IPS DF 19.7 (cell line): ENCODE results near the gene MYRF.

Experiments
- DNase-seq: peaks from one replicate; pipeline ENCODE4 v3.0.0-alpha.2; 2013; ENCODE audit warnings: low read depth, low spot score

Gene MYRF

DNA sequence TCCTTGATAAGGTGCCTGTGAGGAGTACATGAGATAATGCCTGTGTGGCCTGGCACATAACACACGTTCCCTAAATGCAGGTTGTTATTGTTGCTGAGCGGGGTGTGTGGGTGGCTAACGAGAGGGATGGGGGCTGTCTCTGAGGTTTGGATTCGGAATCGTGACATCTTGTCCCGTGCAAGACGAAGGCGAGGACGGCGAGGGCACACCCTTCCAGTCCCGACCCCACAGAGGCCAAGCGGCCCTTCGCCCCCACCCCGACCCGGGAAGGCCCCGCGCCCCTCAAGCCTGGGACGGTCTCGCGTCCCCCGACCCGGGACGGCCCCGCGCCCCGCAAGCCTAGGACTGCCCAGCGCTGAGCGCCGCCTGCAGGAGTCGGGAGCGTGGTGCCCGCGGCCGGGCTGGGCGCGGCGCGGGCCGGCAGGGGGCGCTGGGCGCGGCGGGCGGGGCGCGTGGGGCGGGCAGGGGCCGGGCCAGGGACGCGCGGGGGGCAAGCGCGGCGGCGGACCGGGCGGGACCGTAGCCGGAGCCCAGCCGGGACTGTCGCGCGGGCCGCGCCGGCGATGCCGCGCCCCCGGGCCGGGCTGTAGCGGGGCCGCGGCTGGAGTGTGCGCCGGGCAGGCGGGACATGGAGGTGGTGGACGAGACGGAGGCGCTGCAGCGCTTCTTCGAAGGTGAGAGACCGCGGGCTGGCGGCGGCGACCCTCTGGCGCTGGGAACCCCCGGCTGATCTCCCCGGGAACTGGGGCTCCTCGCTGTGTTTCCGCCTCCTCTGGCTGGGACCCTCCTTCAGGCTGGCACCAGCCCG lies at the start of gene MYRF:
Gene MYRF, plus strand, starts transcription at position 520 of the 808 bp plus-strand sequence. Its CDS starts 109 bp downstream, at position 629.
- no peak for DNase-seq

GRCh38 chr11:61702701-61703312 lies 49.6 kb upstream of the MYRF start:
- no peak for DNase-seq

GRCh38 chr11:61704838-61705237 lies 47.6 kb upstream of the MYRF start:
- DNase-seq, result no peak

GRCh38 chr11:61706452-61707400 lies 45.7 kb upstream of the MYRF start:
- DNase-seq, result no peak

GRCh38 chr11:61707574-61707973 lies 44.9 kb upstream of the MYRF start:
- no peak for DNase-seq

- DNase-seq, result no peak
Observed at GRCh38 chr11:61709110-61709509, 43.3 kb upstream of the MYRF start.

DNA sequence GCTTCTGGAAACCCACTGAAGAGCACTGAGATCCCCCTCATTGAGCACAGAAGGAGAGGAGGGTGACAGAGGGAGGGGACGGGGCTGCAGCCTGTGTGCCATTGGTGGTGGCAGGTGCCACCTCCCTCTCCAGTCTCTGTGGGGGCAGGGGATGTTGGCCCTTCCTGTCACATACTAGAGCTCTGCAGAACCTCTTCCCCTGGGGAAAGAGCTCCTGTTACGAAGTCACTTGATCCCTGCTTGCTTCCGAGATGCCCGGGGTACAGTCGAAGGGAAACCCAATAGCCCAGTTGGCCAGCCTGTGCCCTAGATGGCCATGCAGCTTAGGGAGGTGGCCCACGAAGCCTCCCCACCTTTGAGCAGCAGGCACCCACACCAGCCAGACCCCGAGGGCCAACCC lies 42.9 kb upstream of the MYRF start:
- DNase-seq, result no peak

DNA sequence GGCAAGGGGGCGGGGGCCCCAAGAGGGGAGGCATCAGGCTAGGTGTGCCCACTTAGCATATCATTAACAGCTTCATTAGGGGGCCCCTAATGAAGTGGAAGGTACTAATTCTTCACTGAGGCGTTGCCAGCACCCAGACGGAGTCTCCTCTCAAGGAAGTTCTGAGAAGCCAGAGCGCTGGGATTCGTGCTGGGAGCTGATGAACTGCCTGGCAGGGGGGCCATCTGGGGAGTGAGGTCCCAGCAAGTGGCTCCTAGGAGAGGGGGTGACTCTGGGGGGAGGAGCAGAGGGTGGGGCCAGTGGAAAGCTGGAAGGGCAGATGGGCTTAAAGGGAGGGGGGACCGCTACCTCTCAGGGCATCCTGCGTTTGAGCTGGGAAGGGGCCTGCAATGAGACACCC lies 42.4 kb upstream of the MYRF start:
- no peak for DNase-seq

DNA sequence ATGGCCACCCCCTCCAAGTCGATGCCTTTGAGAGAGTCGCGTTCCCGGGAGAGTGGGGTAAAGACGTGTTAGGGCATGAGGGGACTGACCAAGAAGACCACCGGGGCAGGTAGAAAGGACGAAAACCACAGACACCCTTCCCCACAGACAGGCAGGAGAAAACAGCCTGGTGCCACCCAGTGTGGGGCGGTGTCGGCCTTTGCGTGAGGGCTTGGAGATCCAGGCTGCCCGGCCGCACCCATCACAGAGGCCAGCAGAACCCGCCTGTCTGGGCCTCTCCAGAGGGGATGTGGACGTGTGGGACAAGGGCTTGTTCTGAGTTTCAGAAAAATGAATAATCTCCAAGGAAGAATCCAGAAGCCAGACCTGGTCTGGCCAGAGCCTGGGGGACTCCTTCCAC lies 41.4 kb upstream of the MYRF start:
- no peak for DNase-seq

DNA sequence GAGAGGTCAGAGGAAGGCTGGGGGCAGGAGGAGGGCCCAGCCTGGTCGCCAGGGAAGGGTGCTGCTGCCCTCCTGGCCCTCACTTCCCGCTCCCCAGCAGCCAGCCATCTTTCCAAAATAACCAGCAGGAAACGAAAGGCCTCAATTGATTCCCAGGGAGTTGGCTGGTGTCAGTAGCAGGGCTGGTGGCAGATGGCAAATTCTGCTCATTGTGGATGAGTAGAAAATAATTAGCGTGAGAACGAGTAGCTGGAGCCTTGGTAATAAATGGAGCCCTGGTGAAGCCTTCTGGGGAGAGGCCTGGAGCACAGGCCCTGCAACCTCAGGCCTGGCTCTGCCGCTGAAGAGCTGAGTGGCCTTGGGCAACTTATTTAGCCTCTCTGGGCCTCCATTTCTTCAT lies 40.9 kb upstream of the MYRF start:
- DNase-seq, result no peak

GRCh38 chr11:61712314-61712713 lies 40.1 kb upstream of the MYRF start:
- no peak for DNase-seq

GRCh38 chr11:61712846-61713245 lies 39.6 kb upstream of the MYRF start:
- DNase-seq, result no peak

DNA sequence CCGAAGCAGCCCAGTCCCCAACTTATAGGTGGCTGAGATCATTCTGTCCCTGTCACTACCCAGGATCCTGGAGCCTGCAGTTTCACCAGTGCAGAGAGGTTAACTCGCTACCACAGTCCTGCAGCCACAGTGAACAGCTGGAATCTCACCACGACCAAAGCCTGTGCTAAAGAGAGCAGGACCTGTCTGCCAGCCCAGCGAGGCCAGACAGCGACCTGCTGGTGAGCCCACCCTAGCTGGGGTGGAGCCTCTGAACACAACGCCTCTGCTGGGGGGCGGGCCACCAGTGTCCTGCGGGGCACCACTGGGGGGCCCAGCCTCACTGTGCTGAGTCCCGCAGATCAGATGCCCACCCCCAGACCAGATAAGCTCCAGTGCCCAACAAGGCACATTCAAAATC lies 39.0 kb upstream of the MYRF start:
- DNase-seq, result no peak

GRCh38 chr11:61713906-61714305 lies 38.5 kb upstream of the MYRF start:
- no peak for DNase-seq

- DNase-seq, result no peak
Observed at GRCh38 chr11:61714316-61714715, 38.1 kb upstream of the MYRF start.

DNA sequence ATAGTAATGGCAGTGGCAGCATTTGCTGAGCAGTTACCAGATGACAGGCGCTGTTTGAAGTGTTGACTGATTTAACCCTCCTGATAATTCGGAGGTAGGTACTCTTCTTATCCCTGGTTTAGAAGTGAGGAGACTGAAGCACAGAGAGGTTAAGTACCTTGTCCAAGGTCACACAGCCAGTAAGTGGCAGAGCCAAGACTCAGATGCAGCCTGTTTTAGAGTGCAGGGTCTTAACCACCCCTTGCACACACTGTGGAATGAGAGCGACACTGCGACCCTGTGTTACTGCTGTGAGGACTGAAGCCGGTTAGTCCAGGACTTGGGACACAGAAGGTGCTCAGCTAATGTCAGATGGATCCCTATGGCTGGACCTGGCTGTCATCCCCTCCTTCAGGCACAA lies 37.5 kb upstream of the MYRF start:
- no peak for DNase-seq

DNA sequence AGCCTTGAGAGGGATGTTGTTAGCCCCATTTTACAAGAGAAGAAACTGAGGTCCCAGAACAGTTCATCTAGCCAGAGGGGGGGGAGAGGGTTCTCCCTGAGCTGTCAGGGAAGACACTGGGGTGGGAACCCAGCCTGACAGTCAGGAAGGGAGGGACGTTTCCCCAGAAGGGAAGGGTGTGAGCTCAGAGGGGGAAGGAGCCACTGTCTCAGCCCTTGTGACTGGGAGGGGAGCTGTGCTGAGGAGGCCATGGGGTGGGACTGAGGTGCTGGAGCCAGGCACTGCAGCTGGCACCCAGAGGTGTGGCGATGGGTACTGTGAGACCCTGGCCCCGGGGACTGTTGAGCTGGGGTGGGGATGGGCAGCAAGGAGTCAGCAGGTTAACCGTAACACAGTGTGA lies 36.6 kb upstream of the MYRF start:
- DNase-seq, result no peak

DNA sequence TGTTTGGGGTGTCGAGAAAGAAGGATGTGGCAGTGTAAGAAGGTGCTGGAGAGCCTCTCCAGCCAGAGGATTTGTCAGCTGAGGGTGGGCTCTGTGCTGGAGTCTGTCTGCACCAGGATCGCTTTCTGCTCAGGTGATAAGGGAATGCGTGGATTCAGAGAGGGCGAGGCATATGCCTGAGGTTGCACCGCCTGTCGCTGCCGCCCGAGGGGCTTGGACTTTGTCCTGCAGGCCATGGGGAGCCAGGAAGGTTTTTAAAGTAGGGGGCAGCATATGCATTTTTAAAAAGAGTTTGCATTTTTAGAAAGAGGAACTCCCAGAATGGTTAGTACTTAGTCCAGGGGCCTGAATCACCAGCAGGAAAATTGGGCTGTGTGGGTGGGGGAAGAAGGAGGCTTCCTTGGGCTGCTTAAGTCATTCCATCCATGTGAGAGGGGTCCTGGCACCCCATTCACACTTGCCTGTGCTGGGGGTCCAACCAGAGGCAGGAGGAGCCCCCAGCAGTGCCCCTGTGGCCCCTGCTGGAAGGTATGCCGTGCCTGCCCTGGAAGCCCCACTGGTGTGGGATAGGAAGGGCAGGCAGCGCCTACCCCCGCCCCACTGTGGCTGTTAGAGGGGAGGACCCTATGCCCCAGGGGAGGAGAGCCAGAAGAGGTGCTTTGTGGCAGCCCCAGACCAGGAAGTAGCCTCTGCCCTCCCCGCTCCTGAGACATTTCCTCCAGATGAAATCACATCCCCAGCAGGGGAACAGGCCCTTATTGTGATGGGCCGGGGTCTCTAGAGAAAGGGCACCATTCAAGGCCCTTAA lies 35.8 kb upstream of the MYRF start:
- no peak for DNase-seq

DNA sequence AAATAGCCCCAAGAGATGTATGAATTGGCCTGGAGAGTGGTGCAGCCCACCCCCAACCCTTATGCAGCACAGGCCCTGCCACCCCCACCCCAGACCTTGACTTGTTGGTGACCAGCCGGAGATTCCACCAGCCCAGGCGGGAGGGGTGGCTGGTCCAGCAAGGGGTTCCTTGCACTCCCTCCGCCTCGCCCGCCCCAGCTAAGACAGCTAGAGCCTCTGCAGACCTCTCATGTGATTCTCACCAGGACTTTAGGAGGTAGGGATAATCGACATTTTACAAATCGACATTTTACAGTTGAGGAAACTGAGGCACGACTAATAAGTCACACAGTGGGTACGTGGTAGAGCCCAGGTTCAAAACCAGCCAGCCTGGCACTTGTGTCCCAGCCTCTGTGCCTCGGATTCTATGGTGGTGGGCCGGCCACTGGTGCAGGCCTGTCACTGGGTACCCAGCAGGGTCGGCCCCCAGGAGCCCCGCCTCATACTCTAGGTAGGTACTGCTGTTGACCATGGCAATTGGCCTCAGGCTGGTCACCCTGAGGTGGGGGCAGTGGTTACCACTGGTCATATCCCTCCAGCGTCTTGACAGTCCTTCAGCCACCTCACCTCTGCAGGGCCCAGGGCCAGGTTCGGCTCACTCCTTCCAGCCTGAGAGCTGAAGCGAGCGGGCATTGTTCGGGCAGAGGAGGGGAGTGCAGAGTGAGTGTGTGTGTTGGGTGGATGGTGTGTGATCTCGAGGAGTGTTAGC lies 35.0 kb upstream of the MYRF start:
- no peak for DNase-seq

GRCh38 chr11:61718046-61718531 lies 34.3 kb upstream of the MYRF start:
- no peak for DNase-seq
